ACC112 (cell line): ENCODE data around the gene TFIP11.

Experiments used
- H2AFZ ChIP-seq: fragments of 200-600 bp; sonication (generic); one replicate; pipeline ENCODE4 v1.6.0; 2017; ENCODE audit warnings: antibody characterized with exemption, low read length; ENCODE audit not compliant: unreplicated experiment
- H3K27ac ChIP-seq: fragments of 200-600 bp; sonication (generic); 2 replicates; pipeline ENCODE4 v1.5.1; 2014; ENCODE audit warnings: low read depth, mild to moderate bottlenecking, antibody characterized with exemption, low read length, moderate library complexity
- H3K27me3 ChIP-seq: fragments of 200-600 bp; sonication (generic); 2 replicates; pipeline ENCODE4 v1.6.1; 2014; ENCODE audit warnings: mild to moderate bottlenecking, antibody characterized with exemption, low read length, moderate library complexity, mixed read lengths; ENCODE audit not compliant: insufficient read depth
- H3K36me3 ChIP-seq: fragments of 200-600 bp; sonication (generic); 2 replicates; pipeline ENCODE4 v1.6.1; 2016; ENCODE audit warnings: mild to moderate bottlenecking, antibody characterized with exemption, low read length, moderate library complexity, mixed read lengths; ENCODE audit not compliant: insufficient read depth
- H3K4me1 ChIP-seq: fragments of 200-600 bp; sonication (generic); one replicate; pipeline ENCODE4 v1.6.1; 2016; ENCODE audit warnings: low read length, mixed read lengths; ENCODE audit not compliant: insufficient read depth, unreplicated experiment, control insufficient read depth
- H3K4me3 ChIP-seq: fragments of 200-600 bp; sonication (generic); 2 replicates; pipeline ENCODE4 v1.5.1; 2014; ENCODE audit warnings: mild to moderate bottlenecking, low read depth, low read length
- H3K79me2 ChIP-seq: fragments of 200-600 bp; sonication (generic); one replicate; pipeline ENCODE4 v1.6.0; 2016; ENCODE audit warnings: low read length; ENCODE audit not compliant: control insufficient read depth, unreplicated experiment, insufficient read depth

Gene TFIP11

DNA sequence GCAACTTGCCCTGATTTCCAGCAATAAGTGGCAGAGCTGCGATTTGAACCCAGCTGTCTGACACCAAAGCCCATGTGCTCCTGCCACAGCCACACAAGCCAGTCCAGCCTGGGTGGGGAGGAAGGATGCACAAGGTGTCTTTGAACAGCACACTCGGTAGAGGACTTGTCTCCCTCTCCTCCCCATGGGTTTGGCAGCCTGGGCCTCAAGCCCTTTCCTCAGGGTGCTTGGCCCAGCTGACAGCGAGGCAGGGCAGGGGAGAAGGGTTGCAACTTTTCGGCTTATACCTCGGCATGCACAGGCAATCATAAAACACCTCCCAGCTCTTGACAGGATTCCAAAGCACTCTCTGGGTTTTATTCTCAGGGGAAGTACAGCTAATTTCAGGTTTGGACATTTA is 63.9 kb downstream of the TFIP11 start:
- Histone ChIP-seq H2AFZ (no peak overlapping the region), H3K4me3 (no peak overlapping the region), H3K79me2 (no peaks in the 10 kb centered on the region), H3K4me1 (no peaks in the 10 kb centered on the region), H3K27me3 (no peaks in the 10 kb centered on the region), H3K36me3 (no peaks in the 10 kb centered on the region), H3K27ac (no peak overlapping the region)

DNA sequence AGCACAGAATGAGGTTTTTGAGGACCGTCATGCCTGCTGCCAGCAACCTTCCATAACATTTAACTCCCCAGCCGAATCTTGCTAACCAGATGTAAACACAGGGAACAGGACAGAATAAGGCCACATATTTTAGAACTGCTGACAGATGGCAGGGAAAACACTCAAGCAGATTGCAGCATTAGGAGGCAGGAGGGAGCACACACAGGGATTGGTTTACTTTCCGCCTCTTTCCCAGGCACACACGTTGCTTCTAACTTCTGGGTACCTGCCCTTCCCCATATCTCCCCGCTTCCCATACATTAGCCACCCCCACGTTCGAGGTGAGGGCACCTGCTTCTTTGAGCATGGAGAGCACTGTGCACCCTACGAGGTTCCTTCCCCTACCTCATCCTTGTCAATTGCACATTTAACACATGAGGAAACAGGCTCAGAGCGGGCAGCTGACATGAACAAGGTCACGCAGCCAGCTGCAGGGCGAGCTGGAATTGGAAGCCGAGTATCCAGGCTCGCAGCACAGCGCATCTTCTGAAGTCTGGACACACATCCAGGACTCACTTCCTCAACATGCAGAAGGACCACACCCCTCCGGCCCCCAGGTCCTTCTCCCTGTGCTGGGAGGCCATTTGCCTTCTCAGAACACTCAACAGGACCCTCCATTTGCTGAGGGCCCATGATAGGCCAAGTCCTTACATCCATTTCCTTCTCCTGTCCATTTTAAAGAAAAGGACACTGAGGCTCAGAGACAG is 64.5 kb downstream of the TFIP11 start:
- no peak overlapping the region for H3K4me3 ChIP-seq
- H3K36me3 ChIP-seq = no peaks in the 10 kb centered on the region
- H3K27ac ChIP-seq = no peak overlapping the region
- H3K4me1 ChIP-seq = no peaks in the 10 kb centered on the region
- no peaks in the 10 kb centered on the region for H3K79me2 ChIP-seq
- no peaks in the 10 kb centered on the region for H3K27me3 ChIP-seq
- H2AFZ ChIP-seq = no peak overlapping the region

DNA sequence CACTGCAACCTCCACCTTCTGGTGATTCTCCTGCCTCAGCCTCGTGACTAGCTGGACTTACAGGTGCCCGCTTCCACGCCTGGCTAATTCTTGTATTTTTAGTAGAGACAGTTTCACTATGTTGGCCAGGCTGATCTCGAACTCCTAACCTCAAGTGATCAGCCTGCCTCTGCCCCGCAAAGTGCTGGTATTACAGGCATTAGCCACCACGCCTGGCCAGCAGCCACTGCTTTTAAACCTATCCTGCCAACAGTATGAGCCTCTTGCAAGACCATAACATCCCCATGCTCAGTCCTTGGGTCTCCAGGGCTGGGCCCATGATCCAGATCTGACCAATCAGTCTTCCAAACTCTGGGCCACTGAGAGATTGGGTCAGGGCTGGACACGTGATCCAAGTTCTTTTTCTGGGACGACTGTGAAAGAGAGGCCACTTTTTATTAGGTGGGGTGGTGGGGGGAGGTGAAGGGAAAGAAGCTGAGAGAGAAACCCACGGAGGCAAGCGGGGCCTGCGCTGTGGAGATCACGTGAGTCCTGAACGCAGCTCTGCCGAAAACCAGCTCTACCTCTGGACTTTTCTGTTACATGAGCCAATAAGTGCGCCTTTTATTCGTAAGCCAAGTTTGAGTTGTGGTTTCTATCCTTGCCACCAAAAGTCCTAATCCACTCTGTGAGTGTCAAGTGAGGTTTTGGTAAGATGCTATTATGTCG is 65.3 kb downstream of the TFIP11 start:
- H3K4me3 ChIP-seq = no peak overlapping the region
- H2AFZ ChIP-seq = no peak overlapping the region
- H3K79me2 ChIP-seq = no peaks in the 10 kb centered on the region
- H3K27me3 ChIP-seq = no peaks in the 10 kb centered on the region
- H3K4me1 ChIP-seq = no peaks in the 10 kb centered on the region
- H3K36me3 ChIP-seq = no peaks in the 10 kb centered on the region
- H3K27ac ChIP-seq = no peak overlapping the region

DNA sequence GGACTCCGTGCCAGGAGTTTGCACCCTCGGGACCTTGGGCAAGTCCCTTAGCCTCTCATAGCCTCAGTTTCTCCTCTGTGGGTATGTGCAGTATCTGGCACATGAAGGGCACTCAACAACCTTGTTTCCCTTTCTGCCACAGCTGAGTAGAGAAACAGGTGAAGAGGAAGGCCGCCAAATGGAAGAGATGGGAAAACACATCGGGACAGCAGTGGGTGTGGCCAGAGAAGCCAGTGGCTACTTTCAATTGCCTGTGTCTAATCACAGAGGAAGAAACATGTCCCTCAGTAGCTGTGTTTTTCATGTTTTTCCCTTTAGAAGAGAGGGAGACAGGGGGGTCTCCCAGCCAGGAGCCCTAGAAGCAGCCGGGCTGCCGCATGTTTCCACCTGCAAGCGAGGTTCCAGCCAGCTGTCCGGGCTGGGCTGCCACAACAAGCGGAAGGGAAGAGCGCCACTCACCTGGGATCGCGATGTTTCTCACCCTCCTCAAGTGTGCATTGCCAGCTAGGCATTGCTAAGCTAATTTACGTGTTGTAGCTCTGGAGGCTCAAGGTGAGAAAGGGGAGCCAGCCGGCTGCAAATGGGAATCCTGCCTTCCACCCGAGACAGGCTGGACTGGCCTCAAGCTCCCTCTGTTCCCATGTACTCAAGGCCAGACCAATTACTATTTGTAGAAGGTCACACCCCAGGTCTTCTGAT is 66.5 kb downstream of the TFIP11 start:
- Histone ChIP-seq H3K27me3 (no peaks in the 10 kb centered on the region), H3K4me1 (no peaks in the 10 kb centered on the region), H3K4me3 (no peak overlapping the region), H3K36me3 (no peaks in the 10 kb centered on the region), H3K27ac (no peak overlapping the region), H3K79me2 (no peaks in the 10 kb centered on the region), H2AFZ (no peak overlapping the region)

DNA sequence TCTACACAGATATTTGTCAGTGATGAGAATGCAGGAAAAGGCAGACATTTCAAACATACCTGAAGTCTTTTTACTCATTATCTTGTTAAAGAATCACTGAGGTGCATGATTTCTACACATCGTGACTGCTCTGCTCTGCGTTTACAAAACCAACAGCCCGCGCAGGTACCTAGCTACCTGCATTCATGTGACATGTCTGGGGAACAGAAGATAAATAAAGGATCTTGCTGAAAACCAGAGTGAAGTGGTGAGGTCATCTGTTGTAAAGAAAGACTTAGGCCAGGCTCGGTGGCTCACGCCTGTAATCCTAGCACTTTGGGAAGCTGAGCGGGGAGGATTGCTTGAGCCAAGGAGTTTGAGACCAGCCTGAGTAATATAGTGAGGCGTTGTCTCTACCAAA is 67.5 kb downstream of the TFIP11 start:
- no peak overlapping the region for H2AFZ ChIP-seq
- no peaks in the 10 kb centered on the region for H3K36me3 ChIP-seq
- H3K27ac ChIP-seq = no peak overlapping the region
- H3K27me3 ChIP-seq = no peaks in the 10 kb centered on the region
- H3K79me2 ChIP-seq = no peaks in the 10 kb centered on the region
- no peaks in the 10 kb centered on the region for H3K4me1 ChIP-seq
- no peak overlapping the region for H3K4me3 ChIP-seq

DNA sequence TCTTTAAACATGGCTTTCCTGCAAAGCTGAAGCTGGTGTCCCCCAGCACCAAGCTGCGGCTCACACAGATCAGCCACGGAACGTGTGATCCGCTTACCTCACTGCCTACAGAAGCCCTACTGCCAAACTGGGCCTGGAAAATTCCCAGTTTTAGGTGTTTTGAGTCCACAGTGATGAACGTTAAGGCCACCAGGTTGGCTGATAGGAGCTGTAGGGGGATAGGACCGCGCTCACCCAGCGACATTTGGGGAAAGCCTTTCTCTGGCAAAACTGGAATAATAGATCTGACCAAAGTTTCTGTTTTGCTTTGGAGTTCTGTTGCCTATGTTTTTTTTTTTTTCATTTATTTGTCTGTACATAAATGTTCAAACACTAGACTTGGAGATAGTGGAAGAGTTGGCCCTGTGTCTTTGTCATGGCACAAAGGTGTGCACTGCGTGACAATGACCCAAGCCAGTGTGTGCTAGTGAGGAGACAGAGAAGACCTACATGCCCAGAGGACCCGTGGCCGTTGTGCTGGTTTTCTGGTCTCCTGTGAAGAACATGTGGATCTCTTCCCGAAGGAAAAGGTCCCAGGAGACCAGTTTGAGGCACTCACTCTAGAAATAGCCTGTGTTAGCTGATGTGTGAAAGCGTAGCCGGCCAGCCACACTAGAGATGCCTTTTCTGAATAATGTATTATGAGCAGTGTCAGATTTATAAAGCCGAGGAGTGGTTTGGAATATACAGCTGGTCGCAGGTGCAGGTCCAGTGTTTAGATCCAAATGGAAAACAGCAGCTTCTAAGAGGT is 68.2 kb downstream of the TFIP11 start:
- H3K4me1 ChIP-seq = no peaks in the 10 kb centered on the region
- H3K27ac ChIP-seq = no peak overlapping the region
- H2AFZ ChIP-seq = no peak overlapping the region
- no peaks in the 10 kb centered on the region for H3K79me2 ChIP-seq
- H3K4me3 ChIP-seq = no peak overlapping the region
- no peaks in the 10 kb centered on the region for H3K36me3 ChIP-seq
- no peaks in the 10 kb centered on the region for H3K27me3 ChIP-seq

DNA sequence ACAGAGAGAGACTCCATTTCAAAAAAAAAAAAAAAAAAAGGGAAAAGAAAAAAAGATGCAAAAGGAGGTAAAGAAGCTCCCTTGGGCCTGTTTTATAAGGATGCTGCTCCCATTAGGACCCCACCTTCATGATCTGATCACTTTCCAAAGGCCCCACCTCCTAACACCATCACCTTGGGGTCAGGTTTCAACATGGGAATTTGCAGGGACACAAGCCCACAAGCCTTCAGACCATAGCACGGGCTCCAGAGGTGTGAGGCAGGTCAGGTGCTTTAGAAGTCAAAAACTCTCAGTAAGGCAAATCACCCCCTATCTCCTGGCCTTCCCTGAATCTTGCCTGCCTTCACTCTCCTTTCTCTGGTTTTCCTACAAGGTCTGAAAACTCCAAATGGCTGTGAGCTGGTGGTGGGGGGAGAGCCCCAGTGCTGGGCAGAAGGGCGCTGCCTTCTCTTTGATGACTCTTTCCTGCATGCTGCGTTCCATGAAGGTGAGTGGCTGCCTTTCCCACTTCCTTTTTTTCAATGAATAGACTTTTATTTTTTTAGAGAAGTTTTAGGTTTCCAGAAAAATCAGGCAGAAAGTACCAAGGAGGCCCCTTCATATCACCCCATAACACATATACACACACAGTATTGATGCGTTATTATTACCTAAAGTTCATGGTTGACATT is 70.1 kb downstream of the TFIP11 start:
- Histone ChIP-seq H3K79me2 (no peaks in the 10 kb centered on the region), H3K36me3 (no peaks in the 10 kb centered on the region), H2AFZ (no peak overlapping the region), H3K4me1 (no peaks in the 10 kb centered on the region), H3K27ac (no peak overlapping the region), H3K27me3 (no peaks in the 10 kb centered on the region), H3K4me3 (no peak overlapping the region)
